NCI-H446 treated with DMSO at 0.1 percent for 48 hours (cell line): ENCODE measurements around the gene XPNPEP3.
"Not testable (repeated sequence)": the region's sequence is repeated elsewhere in the genome, so short reads cannot be mapped to it uniquely, and the experiment has no call there.

Experiments used
- DNase-seq: peaks from one replicate; lab custom pipeline; 2025; lab: John Stamatoyannopoulos, UW

Gene XPNPEP3

DNA sequence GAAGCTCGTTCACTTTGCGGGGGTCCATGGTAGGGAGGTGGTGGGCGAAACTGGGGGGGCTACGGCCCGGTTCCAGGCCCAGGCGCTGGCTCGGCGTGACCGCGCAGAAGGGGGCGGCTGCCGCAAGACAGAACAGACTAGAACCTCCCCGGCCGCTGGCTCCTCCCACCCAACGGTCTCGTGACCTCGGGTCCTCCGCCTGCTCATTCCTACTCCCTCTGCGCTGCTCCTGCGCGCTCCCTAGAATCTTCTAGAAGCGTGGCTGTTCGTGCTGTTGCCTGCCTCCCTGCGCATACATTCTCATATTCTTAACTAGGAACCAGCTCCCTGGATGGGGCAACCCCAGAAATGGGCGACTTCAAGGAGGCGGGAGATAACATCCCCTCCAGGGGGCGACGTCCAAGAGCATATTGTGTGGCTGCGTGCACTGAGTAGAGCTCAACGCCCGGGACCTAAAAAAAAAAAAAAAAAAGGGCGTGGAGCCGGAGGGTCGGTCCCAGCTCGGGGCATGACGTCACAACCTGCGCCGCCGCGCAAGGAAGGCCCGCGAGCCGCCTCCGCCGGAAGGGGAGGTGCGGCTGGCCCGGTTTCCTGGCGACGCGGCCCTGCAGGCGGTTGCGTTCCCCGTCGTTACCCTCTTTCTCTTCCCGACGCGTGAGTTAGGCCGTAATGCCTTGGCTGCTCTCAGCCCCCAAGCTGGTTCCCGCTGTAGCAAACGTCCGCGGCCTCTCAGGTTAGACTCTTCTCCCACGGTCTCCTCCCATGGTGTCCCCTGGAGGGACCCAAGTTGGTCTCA lies at the start of gene XPNPEP3, which contains the start of gene ST13:
XPNPEP3 (plus strand) TSS at position 636 of the 796 bp plus-strand sequence; CDS start at position 670, 34 bp downstream.
ST13 (minus strand) TSS at position 127 of the 796 bp plus-strand sequence; CDS start at position 28, 99 bp downstream.
- DNase-seq, result peak; percentile 92

DNA sequence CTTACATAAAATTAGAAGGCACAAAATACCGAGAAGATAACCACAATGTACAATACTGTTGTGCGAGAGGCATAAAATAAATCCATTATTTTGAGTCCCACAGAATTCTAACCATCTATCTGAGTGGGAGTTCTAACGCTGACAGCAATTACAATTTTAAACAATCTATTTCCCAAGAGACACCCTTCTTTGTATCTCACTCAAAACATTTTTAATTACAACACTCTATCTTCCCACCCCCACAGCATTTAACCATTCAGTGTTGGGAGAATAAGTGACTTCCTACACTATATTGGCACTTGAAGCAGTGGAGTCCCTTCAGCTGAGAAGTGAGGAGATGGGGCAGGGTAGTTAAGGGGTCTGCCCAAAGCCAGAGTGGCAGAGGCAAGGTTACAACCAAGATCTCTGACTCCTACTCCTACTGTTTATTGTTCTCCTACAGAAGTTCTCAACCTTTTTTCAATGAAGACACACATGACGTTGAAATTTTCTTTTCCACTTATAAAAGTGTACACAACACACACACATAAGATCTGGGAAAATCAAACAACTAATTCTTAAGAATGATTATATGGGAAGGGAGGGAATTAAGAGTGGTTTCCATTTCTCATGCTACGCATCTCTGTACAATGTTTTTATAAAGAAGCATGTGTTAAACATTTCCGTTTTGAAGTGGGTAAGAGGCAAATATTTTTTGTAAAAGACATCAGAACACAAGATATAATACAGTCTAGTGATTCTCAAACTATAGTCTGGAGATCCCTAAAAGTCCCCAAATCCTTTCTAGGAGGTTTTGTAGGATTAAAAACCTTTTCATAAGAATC lies 48.7 kb upstream of the XPNPEP3 start:
- DNase-seq, result no peak

DNA sequence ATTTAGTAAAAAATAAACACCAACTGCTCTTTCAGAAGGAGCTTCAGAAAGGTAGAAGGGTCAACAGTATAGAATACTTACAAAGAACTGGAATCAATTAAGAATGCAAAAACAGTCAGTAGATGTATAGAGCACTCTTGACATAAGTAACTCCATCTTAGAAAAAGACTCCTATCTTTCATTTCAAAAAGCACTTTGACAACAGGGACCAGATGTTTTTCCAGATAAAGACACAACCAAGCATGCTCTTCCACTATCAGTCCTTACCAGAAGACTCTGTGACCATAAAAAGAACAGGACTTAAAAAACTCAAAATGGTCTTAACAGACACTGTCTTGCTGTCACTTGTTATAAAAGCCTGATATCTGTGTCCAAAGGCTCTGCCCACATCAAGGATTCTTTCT lies 43.0 kb upstream of the XPNPEP3 start:
- DNase-seq, result no peak

DNA sequence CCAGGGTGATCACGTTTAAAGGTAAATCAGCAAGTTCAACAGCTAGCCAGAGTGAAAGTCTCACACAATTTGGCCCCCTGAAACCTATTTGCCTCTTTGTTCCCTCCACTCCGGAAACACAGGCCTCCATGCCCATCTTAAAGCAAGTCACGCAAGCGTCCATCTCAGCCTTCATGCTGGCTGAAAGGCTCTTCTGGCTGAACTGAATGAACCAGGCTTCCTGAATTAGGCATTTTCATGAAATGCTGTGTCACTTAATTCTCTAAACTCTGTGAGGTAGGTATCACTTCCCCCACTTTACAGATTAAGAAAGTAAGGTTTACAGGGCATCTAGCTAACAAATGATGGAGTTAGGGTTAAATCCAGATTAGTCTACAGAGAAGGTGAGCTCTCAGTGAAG lies 39.2 kb upstream of the XPNPEP3 start:
- DNase-seq, result no peak

DNA sequence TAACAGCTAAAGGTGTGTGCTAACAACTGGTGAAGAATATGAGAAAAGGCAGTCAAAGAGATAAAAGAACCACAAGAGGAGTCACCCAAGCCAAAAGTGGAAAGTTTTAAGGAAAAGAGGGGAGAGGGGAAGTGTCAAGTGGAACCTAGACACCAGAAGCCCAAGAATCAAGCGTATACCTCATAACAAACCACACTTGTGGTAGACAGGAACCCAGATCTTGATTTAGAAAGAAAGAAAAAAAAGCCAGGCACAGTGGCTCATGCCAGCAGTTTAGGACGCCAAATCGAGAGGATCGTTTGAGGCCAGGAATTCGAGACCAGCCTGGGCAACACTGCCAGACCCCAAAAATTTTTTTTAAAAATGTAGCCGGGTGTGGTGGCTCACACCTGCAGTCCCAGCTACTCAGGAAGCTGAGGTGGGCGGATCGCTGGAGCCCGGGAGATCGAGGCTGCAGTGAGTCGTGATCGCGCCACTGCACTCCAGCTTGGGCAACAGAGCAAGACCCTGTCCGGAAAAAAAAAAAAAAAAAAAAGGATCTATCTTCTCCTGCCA lies 38.7 kb upstream of the XPNPEP3 start:
- no peak for DNase-seq

DNA sequence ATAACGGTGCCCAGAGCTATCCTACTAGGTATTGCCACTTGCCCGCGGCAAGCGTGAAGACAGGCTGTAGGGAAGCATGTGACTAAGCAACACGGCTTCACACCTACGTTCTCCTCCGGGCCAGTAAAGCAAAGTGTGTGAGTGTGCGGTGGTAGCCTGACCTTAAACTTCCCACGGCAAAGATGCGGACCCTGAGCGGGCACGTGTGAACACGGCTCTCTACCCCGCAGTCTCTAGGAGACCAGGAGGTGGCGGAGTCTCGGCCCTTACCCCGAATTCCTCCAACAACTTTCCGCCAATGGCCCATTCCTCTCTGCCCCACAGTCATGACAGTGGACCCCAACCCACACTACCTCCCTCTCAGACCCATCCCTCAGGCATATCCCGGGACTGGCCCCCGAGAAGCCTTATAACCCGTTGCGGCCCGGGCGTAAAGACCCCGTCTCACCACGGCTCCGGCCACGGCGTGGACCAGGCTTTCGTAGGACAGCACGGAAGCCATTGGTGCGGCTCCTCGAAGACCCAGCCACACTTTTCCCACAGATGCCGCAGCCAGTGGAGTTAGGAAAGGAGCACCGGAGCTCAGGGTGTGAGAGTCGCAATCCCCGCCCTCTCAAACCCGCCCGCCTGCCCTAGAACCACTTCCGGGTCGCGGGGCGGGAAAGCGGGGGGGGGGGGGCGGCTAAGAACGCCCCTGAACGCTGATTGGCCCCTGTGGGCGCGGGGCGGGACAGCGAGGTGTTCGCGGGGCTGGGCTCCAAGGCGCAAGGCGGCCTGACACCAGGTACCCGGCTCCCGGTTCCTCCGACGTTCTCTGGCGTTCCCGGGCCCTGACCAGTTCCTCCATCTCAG lies 38.0 kb upstream of the XPNPEP3 start, which contains the start of gene SLC25A17:
SLC25A17 (minus strand) TSS at position 600 of the 852 bp plus-strand sequence; CDS start at position 502, 98 bp downstream.
- peak; percentile 52 for DNase-seq

DNA sequence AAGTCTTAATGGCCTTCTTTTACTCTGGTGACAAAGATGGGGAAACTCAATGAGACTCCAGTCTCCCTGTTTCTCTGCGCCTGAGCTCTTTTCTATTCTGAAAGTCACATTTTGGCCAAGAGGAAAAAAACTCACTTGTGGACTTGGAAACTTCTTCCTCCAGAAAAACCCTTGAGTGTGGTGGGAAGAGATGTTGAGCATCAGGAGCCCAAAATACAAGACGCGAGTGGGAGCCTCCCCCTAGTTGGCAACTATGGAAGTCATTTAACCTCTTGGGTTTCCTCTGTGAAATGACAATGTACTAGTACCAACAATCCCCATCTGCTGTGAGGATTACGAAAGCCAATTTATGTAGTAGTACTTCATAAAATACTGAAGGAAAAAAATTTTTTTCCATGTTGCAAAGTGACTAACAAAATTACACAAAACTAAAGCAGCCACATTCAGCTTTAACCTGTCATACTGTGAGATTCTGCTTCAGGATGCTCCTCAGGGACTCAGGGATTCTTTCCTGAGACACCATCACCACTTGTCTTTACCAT lies 37.3 kb upstream of the XPNPEP3 start:
- DNase-seq, result peak; percentile 5

DNA sequence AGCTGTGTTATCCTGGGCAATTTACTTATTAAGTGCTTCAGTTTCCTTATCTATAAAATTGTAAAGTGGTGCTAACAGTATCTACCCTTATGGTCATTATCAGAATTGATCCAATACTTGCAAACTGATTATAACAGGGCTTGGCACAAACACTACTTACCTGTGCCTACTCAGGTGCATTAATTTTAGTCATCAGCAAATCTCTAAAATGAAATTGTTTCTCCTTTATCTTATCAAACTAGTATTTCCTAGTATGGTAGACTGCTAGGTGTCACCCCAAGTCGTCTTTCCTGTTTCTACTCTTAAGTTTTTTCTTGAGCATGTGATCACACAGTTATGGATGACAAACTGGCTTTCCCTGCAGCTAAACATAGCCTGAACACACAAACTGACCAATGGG lies 33.5 kb upstream of the XPNPEP3 start:
- no peak for DNase-seq

DNA sequence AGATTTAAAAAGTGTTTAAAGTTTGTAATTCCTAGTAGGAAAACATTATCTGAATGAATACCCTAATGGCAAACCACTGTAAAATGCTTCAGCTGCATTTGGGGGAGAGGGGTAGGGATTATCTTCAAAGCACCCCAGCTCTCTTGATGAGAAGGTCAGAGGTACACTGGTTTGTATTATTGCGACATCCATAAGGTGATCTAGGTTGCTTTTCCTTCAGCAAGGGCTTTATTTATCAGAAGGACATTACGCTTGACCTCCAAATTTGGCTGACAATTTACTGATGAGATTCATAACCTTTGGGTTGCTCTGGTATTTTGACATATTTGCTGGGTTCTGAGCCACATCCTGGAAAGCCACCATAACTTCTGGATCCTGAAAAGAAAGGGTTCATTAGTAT lies 30.7 kb upstream of the XPNPEP3 start:
- not testable (repeated sequence) for DNase-seq

DNA sequence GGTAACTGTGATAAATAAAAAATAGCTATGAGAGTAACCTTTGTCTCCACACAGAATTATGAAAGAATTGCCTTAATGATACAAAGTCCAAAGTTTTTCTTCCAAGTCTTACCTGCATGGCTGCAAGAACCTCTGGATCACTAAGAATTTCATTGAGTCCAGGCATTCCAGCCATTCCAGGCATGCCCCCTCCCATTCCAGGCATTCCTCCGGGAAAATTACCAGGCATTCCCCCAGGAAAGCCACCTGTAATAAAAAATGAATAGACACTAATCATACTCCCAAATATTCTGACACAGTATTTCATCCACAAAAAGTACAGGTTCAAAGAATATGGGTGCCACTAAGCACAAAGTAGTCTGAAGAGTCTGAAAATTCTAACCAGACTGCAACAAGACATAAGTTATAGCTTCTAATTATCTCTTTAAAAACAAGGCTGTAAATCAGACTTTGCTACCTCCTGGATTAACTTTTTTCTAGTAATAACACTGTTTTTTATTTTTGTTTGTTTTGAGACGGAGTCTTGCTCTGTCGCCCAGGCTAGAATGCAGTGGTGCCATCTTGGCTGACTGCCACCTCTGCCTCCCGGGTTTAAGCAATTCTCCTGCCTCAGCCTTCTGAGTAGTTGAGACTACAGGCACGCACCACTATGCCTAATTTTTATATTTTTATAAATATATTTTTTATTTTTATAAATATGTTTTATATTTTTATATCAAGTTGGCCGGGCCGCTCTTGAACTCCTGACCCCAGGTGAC lies 29.8 kb upstream of the XPNPEP3 start:
- DNase-seq, result no peak

DNA sequence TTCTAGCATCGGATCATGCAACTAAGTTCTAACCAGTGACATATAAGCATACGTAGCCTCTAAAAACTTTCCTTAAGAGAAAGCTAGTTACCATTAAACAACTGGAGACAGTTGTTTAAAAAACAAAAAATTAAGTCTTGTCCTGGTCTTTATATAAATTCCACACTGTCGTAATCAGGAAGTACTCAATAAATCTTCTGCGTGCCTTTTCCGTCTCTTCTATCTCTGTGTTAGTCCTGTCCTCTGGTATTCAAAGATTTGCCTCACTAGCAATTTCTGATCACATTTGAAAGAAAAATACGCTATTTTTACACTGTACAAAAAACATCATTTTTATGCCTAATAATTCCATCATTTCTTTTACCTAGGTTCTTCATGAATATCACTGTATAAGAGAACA lies 27.8 kb upstream of the XPNPEP3 start:
- DNase-seq, result no peak

DNA sequence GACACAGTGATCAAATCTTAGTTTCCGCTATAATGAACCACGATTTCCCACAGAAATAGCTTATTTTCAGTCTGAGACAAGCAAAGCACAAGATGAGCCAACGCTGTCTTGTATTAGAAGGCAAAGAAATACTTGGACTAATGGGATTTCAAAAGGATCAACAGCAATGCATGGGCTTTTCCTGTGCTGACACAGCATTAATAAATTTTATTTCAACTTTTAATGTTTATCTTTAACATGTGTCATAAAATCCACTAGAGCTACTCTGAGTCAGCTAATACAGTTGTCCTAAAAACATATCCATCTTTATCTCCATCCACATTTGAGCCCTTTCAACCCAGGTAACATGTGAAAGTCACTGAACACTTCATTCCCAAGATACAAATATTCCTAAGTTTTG lies 22.3 kb upstream of the XPNPEP3 start:
- no peak for DNase-seq

DNA sequence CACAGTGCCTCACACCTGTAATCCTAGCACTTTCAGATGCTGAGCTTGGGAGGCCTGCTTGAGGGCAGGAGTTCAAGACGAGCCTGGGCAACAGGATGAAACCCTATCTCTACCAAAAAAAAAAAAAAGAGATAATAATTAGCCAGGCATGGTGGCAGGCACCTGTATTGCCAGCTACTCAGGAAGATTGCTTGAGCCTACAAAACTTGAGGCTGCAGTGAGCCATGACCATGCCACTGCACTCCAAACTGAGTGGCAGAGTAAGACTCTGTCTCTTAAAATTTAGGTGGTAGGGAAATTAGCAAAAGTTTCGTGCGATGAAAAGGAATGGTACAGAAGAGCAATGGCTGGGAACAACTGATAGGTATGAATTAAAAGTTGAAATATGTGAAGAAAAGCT lies 18.5 kb upstream of the XPNPEP3 start:
- DNase-seq, result no peak

DNA sequence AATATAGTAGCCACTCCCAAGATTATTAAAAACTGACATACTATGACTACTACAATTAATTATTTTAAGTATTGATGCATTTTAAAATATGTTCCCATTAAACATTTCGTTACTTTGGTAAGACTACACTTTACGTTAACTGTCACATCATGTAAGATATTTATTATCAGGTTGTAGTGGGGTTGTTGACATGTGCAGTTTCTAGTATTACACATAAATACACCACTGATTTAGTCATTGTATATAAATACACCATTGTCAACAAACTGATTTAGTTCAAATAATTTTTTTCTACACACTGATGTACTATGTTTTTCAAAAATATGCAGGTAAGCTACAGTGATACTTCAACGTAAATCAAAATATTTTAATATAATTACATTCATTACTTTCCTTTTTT lies 12.0 kb upstream of the XPNPEP3 start:
- no peak for DNase-seq

DNA sequence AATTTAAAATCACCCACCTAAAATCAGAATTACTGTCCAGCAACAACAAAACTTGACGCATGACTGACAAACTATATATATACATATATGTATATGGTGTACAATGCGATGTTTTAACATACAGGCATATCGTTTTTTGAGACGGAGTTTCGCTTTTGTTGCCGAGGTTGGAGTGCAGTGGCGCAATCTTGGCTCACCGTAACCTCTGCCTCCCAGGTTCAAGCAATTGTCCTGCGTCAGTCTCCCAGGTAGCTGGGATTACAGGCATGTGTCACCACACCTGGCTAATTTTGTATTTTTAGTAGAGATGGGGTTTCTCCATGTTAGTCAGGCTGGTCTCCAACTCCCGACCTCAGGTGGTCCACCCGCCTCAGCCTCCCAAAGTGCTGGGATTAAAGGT lies 11.1 kb upstream of the XPNPEP3 start:
- DNase-seq, result not testable (repeated sequence)

DNA sequence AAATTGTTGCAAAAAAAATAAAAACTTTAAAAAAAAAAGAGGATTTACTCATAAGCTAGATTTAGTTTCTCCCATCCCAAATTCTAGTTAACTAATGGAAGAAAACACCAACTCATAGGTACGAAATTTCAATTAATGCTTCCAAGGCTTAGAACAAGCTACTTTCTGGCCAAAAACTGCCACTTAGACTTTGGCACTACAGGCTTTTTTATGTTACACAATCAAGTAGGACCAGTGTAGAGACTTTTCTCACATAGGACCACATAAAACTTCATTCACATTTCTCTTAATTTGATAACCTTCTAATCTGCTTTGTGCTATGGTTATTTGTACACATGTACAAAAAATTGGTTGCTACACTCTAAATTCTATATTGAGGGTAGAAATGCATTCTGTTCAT lies 3.6 kb upstream of the XPNPEP3 start:
- no peak for DNase-seq

DNA sequence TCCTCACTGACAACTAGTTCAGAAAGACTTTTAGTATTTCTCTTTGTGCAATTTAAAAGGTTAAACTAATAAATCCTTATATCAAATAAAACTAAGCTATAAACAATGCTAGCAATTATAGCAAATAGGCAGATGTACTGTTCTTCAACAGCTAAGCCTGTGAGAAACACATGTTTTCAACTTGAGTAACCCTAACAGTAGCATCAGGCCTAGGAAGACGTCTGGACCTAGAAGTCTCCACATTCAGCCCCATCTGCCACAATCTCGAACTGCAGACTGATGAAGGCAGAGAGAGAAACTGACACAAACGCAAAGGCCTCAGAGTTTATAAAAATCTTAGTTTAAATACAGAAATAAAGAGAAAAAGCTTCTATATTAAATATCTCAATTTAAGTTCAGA lies 3.0 kb upstream of the XPNPEP3 start:
- DNase-seq, result no peak

DNA sequence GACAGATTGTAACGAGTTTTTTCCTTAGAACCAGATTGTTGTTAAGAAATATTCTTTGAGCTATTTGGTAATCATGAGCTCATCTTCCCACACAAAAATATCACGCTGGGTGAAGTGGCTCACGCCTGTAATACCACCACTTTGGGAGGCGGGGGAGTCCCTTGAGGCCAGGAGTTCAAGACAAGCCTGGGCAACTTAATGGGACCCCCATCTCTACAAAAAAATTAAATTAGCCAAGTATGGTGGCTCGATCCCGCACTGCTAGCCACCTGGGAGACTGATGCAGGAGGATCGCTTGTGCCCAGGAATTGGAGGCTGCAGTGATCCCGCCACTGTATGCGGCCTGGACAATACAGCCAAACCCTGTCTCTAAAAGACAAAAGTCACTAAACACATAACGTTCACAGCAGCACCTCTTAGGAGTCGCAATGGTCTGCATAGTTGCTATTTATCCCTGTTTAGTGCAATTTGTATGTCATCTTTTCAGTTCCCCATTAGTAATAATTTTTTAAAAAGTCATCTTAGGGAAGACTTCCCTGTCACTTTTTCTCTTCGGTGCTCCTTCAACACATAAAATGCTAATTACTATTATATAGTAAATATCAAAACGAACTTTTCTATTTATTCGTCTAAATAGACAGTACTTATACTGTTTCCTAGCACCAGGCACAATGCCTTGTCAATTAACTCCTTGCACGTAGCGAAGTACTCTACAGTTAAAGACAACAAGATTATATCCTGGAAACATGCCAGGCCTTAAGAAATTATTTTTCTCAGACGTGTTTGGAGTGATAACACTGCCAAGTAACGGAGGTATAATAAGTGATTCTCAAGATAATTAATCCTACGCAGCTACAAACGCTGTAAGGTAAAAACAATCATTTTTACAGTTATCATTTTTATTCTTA lies 1.6 kb upstream of the XPNPEP3 start:
- no peak for DNase-seq

DNA sequence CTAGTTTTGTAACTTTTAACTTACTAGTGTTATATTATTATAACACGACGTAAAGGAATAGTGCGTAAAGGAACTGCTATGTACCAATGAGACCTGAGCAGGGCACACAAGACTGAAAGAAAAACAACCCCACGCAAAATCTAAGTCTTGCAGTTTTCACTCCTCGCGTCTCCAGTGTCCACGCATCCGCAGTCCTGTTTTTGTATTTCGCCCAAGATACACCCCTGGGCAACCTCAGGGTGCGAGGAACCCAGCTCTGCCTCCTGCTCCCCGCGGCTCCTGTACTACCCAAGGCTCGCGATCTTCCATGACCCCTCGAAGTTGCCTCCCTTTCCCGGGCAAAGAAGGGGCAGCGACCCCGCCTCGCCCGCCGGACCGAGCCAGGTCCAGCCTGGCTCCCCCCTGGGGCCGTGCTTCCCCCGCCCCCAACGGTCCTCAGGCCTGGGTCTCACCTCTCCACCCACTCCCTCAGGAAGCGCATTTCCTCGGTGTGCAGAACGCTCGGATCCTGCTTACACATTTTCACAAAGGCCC lies 902 bp upstream of the XPNPEP3 start:
- no peak for DNase-seq
